ENCODE measurements around the gene MEAF6. TPM values are rescaled to one million over a fixed set of nuclear protein-coding genes. Genes with fewer than 3 reads are reported as not detected.

The MEAF6 gene
- total and polyA plus RNA-seq, 2 experiments from 2014 or later, result 60.1 to 64.5 TPM

GRCh38 chr1:37495875-37496274, 18.7 kb downstream of the MEAF6 start (continued):
- TF ChIP-seq ZNF462 (CRISPR knock-in tag; IDR thresholded peaks at IDR 0.05) (no peak), CTCF (conservative IDR thresholded peaks at IDR 0.05; ENCODE audit: low read depth in 2 of 2) (no peak)

- no peaks in the 10 kb centered on the region for H3K27me3 ChIP-seq (ENCODE audit: insufficient read depth)
- peaks cover 6% of the 10 kb centered on the region for H3K36me3 ChIP-seq (ENCODE audit: insufficient read depth)
- ATAC-seq, result no peak
- H3K4me2 ChIP-seq, result no peak overlapping the region
- Mint-ChIP-seq H3K9me3 (no peaks in the 10 kb centered on the region), H3K27me3 (ENCODE audit: insufficient read depth, low read depth, poor library complexity) (peaks cover 1% of the 10 kb centered on the region), H3K27ac (no peak overlapping the region), H3K4me1 (no peaks in the 10 kb centered on the region), H3K4me3 (no peak overlapping the region), H3K36me3 (ENCODE audit: low read depth) (peaks cover 13% of the 10 kb centered on the region; the same call in 2 of the 3 replicates)
- no peak overlapping the region for H3K4me3 ChIP-seq
- no peak for DNase-seq (ENCODE audit: low spot score)
- H2AFZ ChIP-seq, result no peak overlapping the region
- H3K27ac ChIP-seq (ENCODE audit: low read depth), result no peak overlapping the region
- no peaks in the 10 kb centered on the region for H3F3A ChIP-seq (replicated peaks; ENCODE audit: low read depth)
- no peaks in the 10 kb centered on the region for H3K4me1 ChIP-seq (ENCODE audit: insufficient read depth)
- H3K79me2 ChIP-seq (replicated peaks; ENCODE audit: insufficient read depth), result no peaks in the 10 kb centered on the region
- no peaks in the 10 kb centered on the region for H4K20me1 ChIP-seq (replicated peaks; ENCODE audit: insufficient read depth)
- H3K9me2 ChIP-seq (ENCODE audit: insufficient read depth), result no peaks in the 10 kb centered on the region
- TF ChIP-seq STAT1 (IDR thresholded peaks at IDR 0.05; ENCODE audit: unreplicated experiment) (no peak), CREB1 (CRISPR knock-in tag; IDR thresholded peaks at IDR 0.05; ENCODE audit: low read depth) (no peak), CTCF (conservative IDR thresholded peaks at IDR 0.05; ENCODE audit: low read depth in 2 of 2) (no peak), JUNB (IDR thresholded peaks at IDR 0.05; ENCODE audit: unreplicated experiment) (no peak), ZNF114 (CRISPR knock-in tag; IDR thresholded peaks at IDR 0.05) (no peak), NANOG (IDR thresholded peaks at IDR 0.05; ENCODE audit: borderline replicate concordance) (no peak), POLR2AphosphoS5 (IDR thresholded peaks at IDR 0.05; ENCODE audit: low read depth) (no peak), EZH2 (IDR thresholded peaks at IDR 0.05; ENCODE audit: low read depth, unreplicated experiment) (no peak), ZNF331 (CRISPR knock-in tag; IDR thresholded peaks at IDR 0.05; ENCODE audit: low read depth) (no peak), EZH2phosphoT487 (IDR thresholded peaks at IDR 0.05; ENCODE audit: unreplicated experiment) (no peak)
These were observed 21.0 kb downstream of the MEAF6 start for GRCh38 chr1:37493336-37494098.
